ENCODE measurements around the gene NPTX1. TPM values are rescaled to one million over a fixed set of nuclear protein-coding genes. Genes with fewer than 3 reads are reported as not detected.
A peak's percentile ranks its signal among the peaks of the same experiment; 100 is the strongest.

Gene NPTX1
- total and polyA plus RNA-seq, 2 of the 13 experiments (the other 11 are each of a cell fraction or from before 2014, with no cell fraction given): 0.01 TPM; not detected in 1

DNA sequence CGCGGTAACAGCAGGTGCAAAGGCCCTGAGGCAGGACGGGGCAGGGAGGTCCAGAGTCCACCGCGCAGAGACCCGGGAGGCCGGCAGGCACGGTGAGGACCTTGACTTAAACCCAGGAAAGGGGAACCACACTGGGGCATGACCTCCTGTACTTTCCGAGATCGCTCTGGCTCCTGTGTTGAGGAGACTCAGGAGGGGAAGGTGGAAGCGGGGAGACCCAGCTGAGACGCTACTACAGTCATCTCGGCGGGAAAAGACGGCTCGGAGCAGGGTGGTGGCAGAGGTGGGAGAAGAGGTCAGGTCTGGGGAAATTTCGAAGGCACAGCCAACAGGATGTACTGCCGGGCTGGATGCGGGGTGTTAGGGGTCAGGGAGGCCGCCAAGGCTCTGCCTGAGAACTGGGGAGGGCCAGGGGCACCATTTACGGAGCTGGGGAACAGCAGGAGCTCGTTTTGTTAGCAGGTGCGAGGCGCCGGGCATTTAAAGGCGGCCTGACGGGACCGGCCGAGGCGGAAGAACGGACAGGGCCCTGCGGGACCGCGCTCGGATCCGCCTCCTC lies 22.3 kb downstream of the NPTX1 start (continued):
- no peak for TF ChIP-seq MIER3 (CRISPR knock-in tag; IDR thresholded peaks at IDR 0.05; ENCODE audit: borderline replicate concordance)
- TF ChIP-seq, protein P1, sequence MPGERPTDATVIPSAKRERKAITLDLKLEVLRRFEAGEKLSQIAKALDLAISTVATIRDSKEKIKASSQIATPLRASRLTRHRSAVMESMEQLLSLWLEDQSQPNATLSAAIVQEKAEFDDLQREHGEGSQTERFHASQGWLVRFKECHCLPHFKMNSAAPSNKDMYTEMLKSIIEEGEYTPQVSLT (CRISPR knock-in tag; IDR thresholded peaks at IDR 0.05; ENCODE audit: borderline replicate concordance, low read depth): no peak
- no peak for TF ChIP-seq RELA (CRISPR knock-in tag; IDR thresholded peaks at IDR 0.05)
- TF ChIP-seq, protein P2, sequence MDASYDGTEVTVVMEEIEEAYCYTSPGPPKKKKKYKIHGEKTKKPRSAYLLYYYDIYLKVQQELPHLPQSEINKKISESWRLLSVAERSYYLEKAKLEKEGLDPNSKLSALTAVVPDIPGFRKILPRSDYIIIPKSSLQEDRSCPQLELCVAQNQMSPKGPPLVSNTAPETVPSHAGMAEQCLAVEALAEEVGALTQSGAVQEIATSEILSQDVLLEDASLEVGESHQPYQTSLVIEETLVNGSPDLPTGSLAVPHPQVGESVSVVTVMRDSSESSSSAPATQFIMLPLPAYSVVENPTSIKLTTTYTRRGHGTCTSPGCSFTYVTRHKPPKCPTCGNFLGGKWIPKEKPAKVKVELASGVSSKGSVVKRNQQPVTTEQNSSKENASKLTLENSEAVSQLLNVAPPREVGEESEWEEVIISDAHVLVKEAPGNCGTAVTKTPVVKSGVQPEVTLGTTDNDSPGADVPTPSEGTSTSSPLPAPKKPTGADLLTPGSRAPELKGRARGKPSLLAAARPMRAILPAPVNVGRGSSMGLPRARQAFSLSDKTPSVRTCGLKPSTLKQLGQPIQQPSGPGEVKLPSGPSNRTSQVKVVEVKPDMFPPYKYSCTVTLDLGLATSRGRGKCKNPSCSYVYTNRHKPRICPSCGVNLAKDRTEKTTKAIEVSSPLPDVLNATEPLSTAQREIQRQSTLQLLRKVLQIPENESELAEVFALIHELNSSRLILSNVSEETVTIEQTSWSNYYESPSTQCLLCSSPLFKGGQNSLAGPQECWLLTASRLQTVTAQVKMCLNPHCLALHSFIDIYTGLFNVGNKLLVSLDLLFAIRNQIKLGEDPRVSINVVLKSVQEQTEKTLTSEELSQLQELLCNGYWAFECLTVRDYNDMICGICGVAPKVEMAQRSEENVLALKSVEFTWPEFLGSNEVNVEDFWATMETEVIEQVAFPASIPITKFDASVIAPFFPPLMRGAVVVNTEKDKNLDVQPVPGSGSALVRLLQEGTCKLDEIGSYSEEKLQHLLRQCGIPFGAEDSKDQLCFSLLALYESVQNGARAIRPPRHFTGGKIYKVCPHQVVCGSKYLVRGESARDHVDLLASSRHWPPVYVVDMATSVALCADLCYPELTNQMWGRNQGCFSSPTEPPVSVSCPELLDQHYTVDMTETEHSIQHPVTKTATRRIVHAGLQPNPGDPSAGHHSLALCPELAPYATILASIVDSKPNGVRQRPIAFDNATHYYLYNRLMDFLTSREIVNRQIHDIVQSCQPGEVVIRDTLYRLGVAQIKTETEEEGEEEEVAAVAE (CRISPR knock-in tag; IDR thresholded peaks at IDR 0.05; ENCODE audit: borderline replicate concordance): no peak
- TF ChIP-seq PPARG (CRISPR knock-in tag; conservative IDR thresholded peaks at IDR 0.05): no peak
- TF ChIP-seq ZSCAN12 (CRISPR knock-in tag; IDR thresholded peaks at IDR 0.05): no peak
- TF ChIP-seq, protein P3, sequence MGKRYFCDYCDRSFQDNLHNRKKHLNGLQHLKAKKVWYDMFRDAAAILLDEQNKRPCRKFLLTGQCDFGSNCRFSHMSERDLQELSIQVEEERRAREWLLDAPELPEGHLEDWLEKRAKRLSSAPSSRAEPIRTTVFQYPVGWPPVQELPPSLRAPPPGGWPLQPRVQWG (CRISPR knock-in tag; IDR thresholded peaks at IDR 0.05; ENCODE audit: borderline replicate concordance, low read depth): no peak
- no peak for TF ChIP-seq MAF1 (CRISPR knock-in tag; IDR thresholded peaks at IDR 0.05; ENCODE audit: borderline replicate concordance)
- TF ChIP-seq U2AF1 (optimal IDR thresholded peaks at IDR 0.05; ENCODE audit: low read depth, low read length): no peak
- TF ChIP-seq FOXA3 (CRISPR knock-in tag; IDR thresholded peaks at IDR 0.05): no peak
- no peak for TF ChIP-seq ZNF101 (CRISPR knock-in tag; IDR thresholded peaks at IDR 0.05; ENCODE audit: borderline replicate concordance, low read depth)
- TF ChIP-seq, protein P4, sequence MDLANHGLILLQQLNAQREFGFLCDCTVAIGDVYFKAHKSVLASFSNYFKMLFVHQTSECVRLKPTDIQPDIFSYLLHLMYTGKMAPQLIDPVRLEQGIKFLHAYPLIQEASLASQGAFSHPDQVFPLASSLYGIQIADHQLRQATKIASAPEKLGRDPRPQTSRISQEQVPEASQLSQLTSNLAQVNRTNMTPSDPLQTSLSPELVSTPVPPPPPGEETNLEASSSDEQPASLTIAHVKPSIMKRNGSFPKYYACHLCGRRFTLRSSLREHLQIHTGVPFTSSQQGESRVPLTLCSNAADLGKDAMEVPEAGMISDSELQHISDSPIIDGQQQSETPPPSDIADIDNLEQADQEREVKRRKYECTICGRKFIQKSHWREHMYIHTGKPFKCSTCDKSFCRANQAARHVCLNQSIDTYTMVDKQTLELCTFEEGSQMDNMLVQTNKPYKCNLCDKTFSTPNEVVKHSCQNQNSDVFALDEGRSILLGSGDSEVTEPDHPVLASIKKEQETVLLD (CRISPR knock-in tag; IDR thresholded peaks at IDR 0.05; ENCODE audit: low read depth): no peak
- peak; percentile 23; the same call in 1 of the 2 replicates for TF ChIP-seq RXRB (CRISPR knock-in tag; IDR thresholded peaks at IDR 0.05; ENCODE audit: borderline replicate concordance)
- no peak for TF ChIP-seq GTF3A (CRISPR knock-in tag; conservative IDR thresholded peaks at IDR 0.05)
- no peak for TF ChIP-seq HOXA5 (CRISPR knock-in tag; IDR thresholded peaks at IDR 0.05)
- TF ChIP-seq JARID2 (CRISPR knock-in tag; IDR thresholded peaks at IDR 0.05; ENCODE audit: insufficient replicate concordance): no peak
- TF ChIP-seq ZNF558 (CRISPR knock-in tag; IDR thresholded peaks at IDR 0.05; ENCODE audit: borderline replicate concordance): 0 out of 2 replicates have a peak, but pooled peaks have one; percentile 46
